OCI-LY3 (cell line): ENCODE measurements around the gene PDZD7.

ENCODE experiments used
- H2AFZ ChIP-seq: fragments of 200-600, 300-600 bp; shearing (Covaris generic); 2 replicates; pipeline ENCODE4 v1.6.0; 2014; ENCODE audit warnings: antibody characterized with exemption, low read depth, low read length
- H3K27ac ChIP-seq: fragments of 200-600, 300-600 bp; sonication (generic); 2 replicates; pipeline ENCODE4 v1.5.1; 2014; ENCODE audit warnings: mild to moderate bottlenecking, low read length, moderate library complexity, mixed read lengths
- H3K27me3 ChIP-seq: fragments of 200-600, 300-600 bp; sonication (generic); 2 replicates; pipeline ENCODE4 v1.6.1; 2014; ENCODE audit warnings: low read depth, low read length, mixed read lengths
- H3K36me3 ChIP-seq: fragments of 200-600, 300-600 bp; sonication (generic); replicated peaks from 2 replicates; pipeline ENCODE3; 2014; ENCODE audit warnings: low read depth, low read length, mixed read lengths
- H3K4me1 ChIP-seq: fragments of 300-600, 200-600 bp; sonication (generic); 2 replicates; pipeline ENCODE4 v1.6.1; 2014; ENCODE audit warnings: low read length, mixed read lengths
- H3K4me2 ChIP-seq: fragments of 200-600, 300-600 bp; sonication (generic); 2 replicates; pipeline ENCODE4 v1.6.1; 2014; ENCODE audit warnings: low read length, mixed read lengths
- H3K4me3 ChIP-seq: fragments of 300-600, 200-600 bp; sonication (generic); 2 replicates; pipeline ENCODE4 v1.5.1; 2014; ENCODE audit warnings: antibody characterized with exemption, mild to moderate bottlenecking, low read length, moderate library complexity
- H3K79me2 ChIP-seq: fragments of 300-600, 200-600 bp; shearing (Covaris generic); 2 replicates; pipeline ENCODE4 v1.6.1; 2014; ENCODE audit warnings: mild to moderate bottlenecking, low read length, mixed read lengths
- H3K9ac ChIP-seq: fragments of 300-600, 200-600 bp; shearing (Covaris generic); 2 replicates; pipeline ENCODE4 v1.6.0; 2014; ENCODE audit warnings: mild to moderate bottlenecking, low read length, moderate library complexity
- H3K9me3 ChIP-seq: fragments of 200-600, 300-600 bp; shearing (Covaris generic); 2 replicates; pipeline ENCODE4 v1.6.1; 2014; ENCODE audit warnings: low read length, mixed read lengths; ENCODE audit not compliant: insufficient read depth
- H4K20me1 ChIP-seq: fragments of 200-600, 300-600 bp; sonication (generic); 2 replicates; pipeline ENCODE4 v1.6.1; 2016; ENCODE audit warnings: low read length, mixed read lengths; ENCODE audit not compliant: insufficient read depth
- CTCF ChIP-seq: fragments of 200-600, 300-600 bp; sonication (generic); IDR thresholded peaks from 2 replicates; pipeline ENCODE4 v1.5.1; 2014; ENCODE audit warnings: antibody characterized with exemption, low read length, low read depth
- EZH2phosphoT487 ChIP-seq: fragments of 200-600 bp; shearing (Covaris generic); IDR thresholded peaks from 2 replicates; pipeline ENCODE4 v1.6.1; 2018; ENCODE audit warnings: antibody characterized with exemption, mixed run types, low read depth

Gene PDZD7

GRCh38 chr10:101014230-101014884, 16.6 kb downstream of the PDZD7 start:
- Histone ChIP-seq H3K4me2 (0 out of 2 replicates have a peak overlapping the region, but pooled peaks have one; percentile 26), H4K20me1 (no peaks in the 10 kb centered on the region), H3K4me1 (peaks cover 19% of the 10 kb centered on the region), H3K27me3 (peaks cover 19% of the 10 kb centered on the region), H3K9me3 (no peaks in the 10 kb centered on the region), H3K27ac (no peak overlapping the region), H3K79me2 (no peaks in the 10 kb centered on the region), H3K9ac (no peak overlapping the region), H3K36me3 (no peaks in the 10 kb centered on the region), H3K4me3 (no peak overlapping the region), H2AFZ (no peak overlapping the region)
- TF ChIP-seq EZH2phosphoT487 (no peak), CTCF (peak; percentile 68)

- no peaks in the 10 kb centered on the region for H3K36me3 ChIP-seq
- H4K20me1 ChIP-seq = no peaks in the 10 kb centered on the region
- H3K4me3 ChIP-seq = no peak overlapping the region
- H3K4me2 ChIP-seq = peak overlapping the region; percentile 37
- peaks cover 16% of the 10 kb centered on the region for H3K4me1 ChIP-seq
- no peak overlapping the region for H3K27ac ChIP-seq
- no peak overlapping the region for H3K9ac ChIP-seq
- H3K9me3 ChIP-seq = no peaks in the 10 kb centered on the region
- H2AFZ ChIP-seq = no peak overlapping the region
- H3K27me3 ChIP-seq = peaks cover 16% of the 10 kb centered on the region
- TF ChIP-seq CTCF (no peak), EZH2phosphoT487 (no peak)
- H3K79me2 ChIP-seq = no peaks in the 10 kb centered on the region
These were observed 17.5 kb downstream of the PDZD7 start for GRCh38 chr10:101013365-101013825.

DNA sequence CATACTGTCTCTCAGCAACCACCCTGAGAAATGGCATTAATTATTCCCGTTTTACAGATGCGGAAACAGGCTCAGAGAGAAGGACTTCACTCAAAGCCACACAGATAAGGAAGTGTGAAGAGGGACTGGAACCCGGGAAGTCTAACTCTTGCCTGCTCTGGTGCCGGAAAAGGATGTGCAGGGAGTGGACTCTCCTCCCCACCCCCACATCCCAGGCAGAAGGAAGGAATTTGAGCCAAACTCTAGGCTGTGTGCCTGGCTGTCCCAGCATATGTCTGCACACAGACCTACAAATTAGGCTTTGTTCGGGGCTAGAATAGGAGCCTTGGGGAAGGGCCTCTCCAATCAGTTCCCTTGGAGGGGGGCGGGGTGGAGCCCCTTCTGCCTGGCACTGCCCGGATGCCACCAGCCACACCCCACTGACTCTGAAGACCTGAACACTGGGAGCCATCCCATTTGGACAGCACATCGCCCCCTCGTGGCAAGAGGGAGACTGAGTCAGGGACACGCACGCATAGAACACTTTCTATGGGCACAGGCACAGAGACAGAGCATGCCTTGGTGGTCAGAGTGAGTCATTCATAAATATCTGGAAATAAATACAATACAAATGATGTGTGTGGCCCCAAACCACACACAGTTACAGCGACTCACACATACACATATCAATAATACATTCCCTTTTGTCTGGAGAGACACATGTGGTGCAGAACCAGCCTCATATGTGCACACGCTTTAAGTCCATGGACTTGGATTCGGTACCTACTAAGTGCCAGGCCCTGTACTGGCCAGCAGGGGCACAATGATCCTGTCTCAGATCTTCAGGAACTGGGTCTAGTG, 18.2 kb downstream of the PDZD7 start:
- Histone ChIP-seq H3K4me1 (peaks cover 12% of the 10 kb centered on the region), H3K4me2 (peak overlapping the region; percentile 37), H3K36me3 (no peaks in the 10 kb centered on the region), H3K4me3 (no peak overlapping the region), H4K20me1 (no peaks in the 10 kb centered on the region), H3K27me3 (peaks cover 9% of the 10 kb centered on the region), H3K9ac (no peak overlapping the region), H3K9me3 (no peaks in the 10 kb centered on the region), H3K79me2 (no peaks in the 10 kb centered on the region), H2AFZ (no peak overlapping the region), H3K27ac (no peak overlapping the region)
- TF ChIP-seq EZH2phosphoT487 (no peak), CTCF (peak; percentile 68)
